Esophagus squamous epithelium (tissue), 5 donors: ENCODE measurements around the gene PICK1. TPM values are rescaled to one million over a fixed set of nuclear protein-coding genes. Genes with fewer than 3 reads are reported as not detected.

Source experiments
- DNase-seq: peaks from one replicate; lab custom pipeline; 2025; lab: John Stamatoyannopoulos, UW
- H3K27ac ChIP-seq, 4 donors: fragments of 200-600 bp; sonication (generic); one replicate each; pipeline ENCODE4 v1.5.1; 2016 to 2019; ENCODE audit warnings: mild to moderate bottlenecking in 1 of 4
- H3K27me3 ChIP-seq, 4 donors: fragments of 200-600 bp; sonication (generic); 1 replicate in 3 of 4; 2 replicates in 1 of 4; pipeline versions ENCODE4 v1.5.1 to v1.6.0; 2017 to 2021; ENCODE audit warnings: antibody characterized with exemption in 1 of 4
- H3K36me3 ChIP-seq, 3 donors: fragments of 200-600 bp; sonication (generic); one replicate each; pipeline ENCODE4 v1.5.1; 2016 to 2019
- H3K4me1 ChIP-seq, 3 donors: fragments of 200-600 bp; sonication (generic); one replicate each; pipeline ENCODE4 v1.5.1; 2017 to 2019
- H3K4me3 ChIP-seq, 4 donors: fragments of 200-600 bp; sonication (generic); 1 replicate in 3 of 4; 2 replicates in 1 of 4; pipeline ENCODE4 v1.5.1; 2016 to 2019; ENCODE audit warnings: mild to moderate bottlenecking in 2 of 4, moderate library complexity in 1 of 4
- H3K9me3 ChIP-seq, 3 donors: fragments of 200-600 bp; sonication (generic); one replicate each; pipeline ENCODE4 v1.5.1; 2016 to 2019
- CTCF ChIP-seq, 6 experiments: fragments of 450-650 bp in 4 of 6; fragments of 200-600 bp in 2 of 6; sonication (generic) in 2 of 6; IDR thresholded peaks; one replicate each; pipeline ENCODE4 v1.5.1; 2016 to 2019; ENCODE audit warnings: antibody characterized with exemption in 6 of 6, mild to moderate bottlenecking in 4 of 6, moderate library complexity in 4 of 6
- POLR2A ChIP-seq, 4 donors: fragments of 450-650 bp; IDR thresholded peaks; one replicate each; pipeline ENCODE4 v1.6.1; 2017; ENCODE audit warnings: antibody characterized with exemption in 4 of 4, mild to moderate bottlenecking in 4 of 4, moderate library complexity in 3 of 4
- WGBS, 2 donors: methylation state at CpG; one replicate each; pipeline ENCODE4 v1.1.5; 2018; 5-methylcytosine and 5-hydroxymethylcytosine counted together
- intact Hi-C: fragments of 100-400 bp; cut with DNase I; formaldehyde crosslinking; loops from one replicate; pipeline ENCODE4 v1.15.0; 2022
- total RNA-seq, 4 donors: library from RNA; depleted of rRNA; stranded (reverse); fragments of >200 nt; gene quantifications; one replicate each; pipeline ENCODE4 v1.1.0, GENCODE V29; 2016
- donor health status: DM: yes; HTN: yes; CAD: no.

PICK1 gene
- total RNA-seq, 4 donors from 2014 or later = 26.3 to 53.1 (median 31.2) TPM

GRCh38 chr22:38067028-38067415, 9.8 kb downstream of the PICK1 start:
- Histone ChIP-seq H3K9me3 (no peaks in the 10 kb centered on the region), H3K36me3 (peaks cover 26 to 99% (median 26%) of the 10 kb centered on the region in 3 donors), H3K4me3 (no peak overlapping the region), H3K4me1 (peaks cover 0 to 22% (median 7%) of the 10 kb centered on the region in 3 donors), H3K27ac (peak overlapping the region in 1 of 4 donors; percentile 25), H3K27me3 (no peaks in the 10 kb centered on the region)
- intact Hi-C loops = no loop called here
- no peak for DNase-seq
- TF ChIP-seq CTCF (IDR thresholded peaks at IDR 0.05) = no peak
- TF ChIP-seq POLR2A (IDR thresholded peaks at IDR 0.05) = no peak
- 71 to 87% methylated on average over 8 of the region's 8 CpGs for WGBS, 2 donors

GRCh38 chr22:38067761-38068360, 10.7 kb downstream of the PICK1 start:
- Histone ChIP-seq H3K27me3 (no peaks in the 10 kb centered on the region), H3K9me3 (no peaks in the 10 kb centered on the region), H3K27ac (peak overlapping the region in 1 of 4 donors; percentile 82), H3K4me3 (no peak overlapping the region), H3K4me1 (peaks cover 0 to 22% (median 7%) of the 10 kb centered on the region in 3 donors), H3K36me3 (peaks cover 26 to 99% (median 31%) of the 10 kb centered on the region in 3 donors)
- TF ChIP-seq CTCF (IDR thresholded peaks at IDR 0.05) (no peak), POLR2A (IDR thresholded peaks at IDR 0.05) (no peak)
- 90 to 94% methylated on average over 10 of the region's 13 CpGs for WGBS, 2 donors
- intact Hi-C loops = no loop called here
- no peak for DNase-seq

GRCh38 chr22:38068641-38069371, 11.6 kb downstream of the PICK1 start:
- no peak for TF ChIP-seq POLR2A (IDR thresholded peaks at IDR 0.05)
- TF ChIP-seq CTCF (IDR thresholded peaks at IDR 0.05) = no peak
- WGBS, 2 donors = 100% methylated on average over 1 of the region's 13 CpGs; no CpG with 5 or more reads in 1 of the 2 donors
- no peaks in the 10 kb centered on the region for H3K9me3 ChIP-seq
- peak overlapping the region in 1 of 4 donors; percentile 1 for H3K4me3 ChIP-seq
- intact Hi-C loops = no loop called here
- peaks cover 29 to 99% (median 33%) of the 10 kb centered on the region in 3 donors for H3K36me3 ChIP-seq
- no peak for DNase-seq
- H3K27me3 ChIP-seq = no peaks in the 10 kb centered on the region
- H3K4me1 ChIP-seq = peaks cover 0 to 22% (median 7%) of the 10 kb centered on the region in 3 donors
- H3K27ac ChIP-seq = peak overlapping the region in 3 of 4 donors; percentile 78 to 88 (median 82)

GRCh38 chr22:38069372-38070249, 12.4 kb downstream of the PICK1 start:
- intact Hi-C loops = no loop called here
- Histone ChIP-seq H3K27me3 (no peaks in the 10 kb centered on the region), H3K27ac (peak overlapping the region in 3 of 4 donors; percentile 78 to 88 (median 82)), H3K4me1 (peaks cover 0 to 22% (median 7%) of the 10 kb centered on the region in 3 donors), H3K36me3 (peaks cover 36 to 99% (median 37%) of the 10 kb centered on the region in 3 donors), H3K9me3 (no peaks in the 10 kb centered on the region), H3K4me3 (peak overlapping the region in 1 of 4 donors; percentile 1)
- peak in 3 of 6 experiments; percentile 24 to 31 (median 26) for TF ChIP-seq CTCF (IDR thresholded peaks at IDR 0.05)
- no peak for TF ChIP-seq POLR2A (IDR thresholded peaks at IDR 0.05)
- DNase-seq = no peak
- 55 to 74% methylated on average over 14 to 19 of the region's 21 CpGs for WGBS, 2 donors
